IMR-90 (cell line): ENCODE results near the gene CLBA1. TPM values are rescaled to one million over a fixed set of nuclear protein-coding genes. Genes with fewer than 3 reads are reported as not detected.

Experiments used
- ATAC-seq: fragments of 200-7000 bp; cut with Tn5 transposase; 2 replicates; pipeline ENCODE4 v1.9.1; 2020; ENCODE audit warnings: low read depth, mild to moderate bottlenecking, moderate library complexity
- Bru-seq: library from RNA; stranded (reverse); fragments of 400-500 nt; gene quantifications from one replicate; lab custom pipeline; 2021; lab: Mats Ljungman, UMichigan
- BruChase-seq, 2 experiments: library from RNA; stranded (reverse); fragments of 400-500 nt; gene quantifications; one replicate each; lab custom pipeline; 2021; lab: Mats Ljungman, UMichigan
- BruUV-seq: library from RNA; stranded (reverse); fragments of 400-500 nt; replicated peaks from 2 replicates; lab custom pipeline; 2021; lab: Mats Ljungman, UMichigan
- CTCF ChIA-PET: fragments of 300-600 bp; formaldehyde crosslinking; extraction: SDS; loops from one replicate; lab custom pipeline; 2021; ENCODE audit warnings: antibody characterized with exemption; lab: Yijun Ruan, JAX
- POLR2A ChIA-PET: fragments of 300-600 bp; sonication (Branson Sonifier 250); formaldehyde crosslinking; loops from one replicate; lab custom pipeline; 2022; ENCODE audit warnings: antibody characterized with exemption; ENCODE audit not compliant: unreplicated experiment; lab: Charles Lee
- DNase-seq: peaks from one replicate; pipeline ENCODE4 v3.0.0; 2013
- H2AFZ ChIP-seq: replicated peaks from 2 replicates; pipeline ENCODE3; 2013; ENCODE audit warnings: low read length, mild to moderate bottlenecking; ENCODE audit not compliant: poor library complexity
- H2AK5ac ChIP-seq: 2 replicates; pipeline ENCODE4 v1.6.1; 2013; ENCODE audit warnings: low read depth, low read length, inconsistent platforms
- H2AK9ac ChIP-seq: replicated peaks from 2 replicates; pipeline ENCODE3; 2013; ENCODE audit warnings: mild to moderate bottlenecking, low read depth, low read length, moderate library complexity; ENCODE audit not compliant: poor library complexity
- H2BK120ac ChIP-seq: 2 replicates; pipeline ENCODE4 v1.6.1; 2013; ENCODE audit warnings: low read depth, low read length, inconsistent platforms
- H2BK15ac ChIP-seq: 3 replicates; pipeline ENCODE4 v1.6.1; 2013; ENCODE audit warnings: low read depth, low read length, inconsistent platforms
- H2BK20ac ChIP-seq: 2 replicates; pipeline ENCODE4 v1.6.1; 2013; ENCODE audit warnings: low read depth, mild to moderate bottlenecking, inconsistent platforms, low read length, moderate library complexity
- H2BK5ac ChIP-seq: 2 replicates; pipeline ENCODE4 v1.6.1; 2013; ENCODE audit warnings: mild to moderate bottlenecking, low read depth, low read length, inconsistent platforms; ENCODE audit not compliant: poor library complexity, severe bottlenecking
- H3K14ac ChIP-seq: replicated peaks from 2 replicates; pipeline ENCODE4 v1.6.1; 2013; ENCODE audit warnings: low read depth, low read length, inconsistent platforms
- H3K18ac ChIP-seq: 2 replicates; pipeline ENCODE4 v1.6.1; 2013; ENCODE audit warnings: low read depth, low read length, control low read depth
- H3K23ac ChIP-seq: 2 replicates; pipeline ENCODE4 v1.6.1; 2013; ENCODE audit warnings: low read depth, low read length, inconsistent platforms
- H3K27ac ChIP-seq: 2 replicates; pipeline ENCODE4 v1.5.1; 2013; ENCODE audit warnings: mild to moderate bottlenecking, control low read depth, low read length; ENCODE audit not compliant: insufficient read depth
- H3K27me3 ChIP-seq: 2 replicates; pipeline ENCODE4 v1.6.1; 2013; ENCODE audit warnings: low read length; ENCODE audit not compliant: control insufficient read depth, insufficient read depth
- H3K36me3 ChIP-seq: 2 replicates; pipeline ENCODE4 v1.6.1; 2013; ENCODE audit warnings: low read length, mixed read lengths; ENCODE audit not compliant: control insufficient read depth, insufficient read depth
- H3K4ac ChIP-seq: 2 replicates; pipeline ENCODE4 v1.6.1; 2013; ENCODE audit warnings: low read depth, low read length, inconsistent platforms
- H3K4me1 ChIP-seq: 2 replicates; pipeline ENCODE4 v1.6.1; 2013; ENCODE audit warnings: low read length, mixed read lengths; ENCODE audit not compliant: control insufficient read depth, insufficient read depth
- H3K4me2 ChIP-seq: 2 replicates; pipeline ENCODE4 v1.6.1; 2013; ENCODE audit warnings: low read depth, mild to moderate bottlenecking, control low read depth, low read length, moderate library complexity
- H3K4me3 ChIP-seq: 2 replicates; pipeline ENCODE4 v1.5.1; 2013; ENCODE audit warnings: low read depth, mild to moderate bottlenecking, control low read depth, low read length, moderate library complexity; ENCODE audit not compliant: insufficient read depth
- H3K56ac ChIP-seq: 2 replicates; pipeline ENCODE4 v1.6.1; 2013; ENCODE audit warnings: low read length, inconsistent platforms; ENCODE audit not compliant: insufficient read depth; ENCODE audit errors: extremely low read depth
- H3K79me1 ChIP-seq, 2 experiments: 2 replicates each; pipeline ENCODE4 v1.6.1; 2013; ENCODE audit warnings: low read length in 2 of 2, inconsistent platforms in 1 of 2, low read depth in 1 of 2
- H3K9ac ChIP-seq: 2 replicates; pipeline ENCODE4 v1.6.1; 2013; ENCODE audit warnings: low read depth, low read length, control low read depth
- H3K9me1 ChIP-seq: 2 replicates; pipeline ENCODE4 v1.6.1; 2013; ENCODE audit warnings: low read length, inconsistent platforms; ENCODE audit not compliant: insufficient read depth
- H3K9me3 ChIP-seq: 2 replicates; pipeline ENCODE4 v1.6.1; 2013; ENCODE audit warnings: low read length; ENCODE audit not compliant: control insufficient read depth, insufficient read depth
- H4K20me1 ChIP-seq: 2 replicates; pipeline ENCODE4 v1.6.1; 2013; ENCODE audit warnings: low read length, inconsistent platforms; ENCODE audit not compliant: insufficient read depth
- H4K5ac ChIP-seq: 2 replicates; pipeline ENCODE4 v1.6.1; 2013; ENCODE audit warnings: mild to moderate bottlenecking, low read depth, low read length, control low read depth
- H4K8ac ChIP-seq, 2 experiments: 2 replicates each; pipeline ENCODE4 v1.6.1; 2013; ENCODE audit warnings: low read depth in 2 of 2, low read length in 2 of 2, control low read depth in 1 of 2, inconsistent platforms in 1 of 2
- H4K91ac ChIP-seq: 2 replicates; pipeline ENCODE4 v1.6.1; 2013; ENCODE audit warnings: low read depth, low read length, inconsistent platforms; ENCODE audit not compliant: insufficient read depth
- BHLHE40 ChIP-seq: fragments of 150-350 bp; IDR thresholded peaks from 2 replicates; pipeline ENCODE4 v1.6.1; 2016; ENCODE audit warnings: mild to moderate bottlenecking, low read depth, low read length
- CEBPB ChIP-seq: IDR thresholded peaks from 2 replicates; pipeline ENCODE4 v1.6.1; 2012; ENCODE audit warnings: low read depth, low read length, improper control_type of control experiment
- MAZ ChIP-seq: IDR thresholded peaks from 2 replicates; pipeline ENCODE4 v1.6.1; 2012; ENCODE audit warnings: low read depth, mild to moderate bottlenecking, low read length, improper control_type of control experiment, moderate library complexity, borderline replicate concordance
- MXI1 ChIP-seq: IDR thresholded peaks from 2 replicates; pipeline ENCODE4 v1.6.1; 2012; ENCODE audit warnings: low read depth, mild to moderate bottlenecking, low read length, moderate library complexity, borderline replicate concordance
- RAD21 ChIP-seq: IDR thresholded peaks from 2 replicates; pipeline ENCODE4 v1.6.1; 2012; ENCODE audit warnings: low read length, improper control_type of control experiment
- RFX5 ChIP-seq: IDR thresholded peaks from 2 replicates; pipeline ENCODE4 v1.8.0; 2012; ENCODE audit warnings: low read depth, mild to moderate bottlenecking, low read length, moderate library complexity
- USF2 ChIP-seq: fragments of 150-350 bp; IDR thresholded peaks from 2 replicates; pipeline ENCODE4 v1.6.1; 2017; ENCODE audit warnings: mild to moderate bottlenecking, antibody characterized with exemption, low read length, low read depth
- WGBS, 2 experiments: methylation state at CpG; one replicate each; pipeline versions ENCODE4 v1.1.5 to v1.1.7; 2013; ENCODE audit warnings: missing lambda C conversion rate in 2 of 2; ENCODE audit not compliant: insufficient read length in 1 of 2; ENCODE audit errors: extremely low coverage in 2 of 2; 5-methylcytosine and 5-hydroxymethylcytosine counted together
- dilution Hi-C: fragments of 300-500 bp; cut with HindIII; formaldehyde crosslinking; loops from one replicate; pipeline ENCODE4 v1.14.3; 2018; ENCODE audit warnings: low sequenced_read_pairs; ENCODE audit not compliant: unreplicated experiment
- in situ Hi-C: fragments of 300-500 bp; cut with MboI; formaldehyde crosslinking; loops from 3 replicates; pipeline ENCODE4 v1.14.3; 2019; ENCODE audit warnings: low sequenced_read_pairs, inconsistent platforms, mixed read lengths
- intact Hi-C: fragments of 100-400 bp; cut with micrococcal nuclease; formaldehyde crosslinking; loops from 2 replicates; pipeline ENCODE4 v1.10.0; 2022
- long read RNA-seq: library from polyadenylated mRNA; unstranded; transcript quantifications from one replicate; pipeline ENCODE4 v2.0.0, GENCODE V29; 2021; ENCODE audit not compliant: unreplicated experiment
- polyA plus RNA-seq, 3 experiments: library from polyadenylated mRNA; depleted of rRNA; stranded (reverse); fragments of >200 nt; gene quantifications; 2 replicates each; pipeline ENCODE4 v1.2.3, GENCODE V29; 2012; ENCODE audit warnings: low replicate concordance in 1 of 3
- total RNA-seq: library from RNA; depleted of rRNA; stranded (reverse); fragments of >200 nt; gene quantifications from 2 replicates; pipeline ENCODE4 v1.2.3, GENCODE V29; 2012; rRNA removed

Gene CLBA1
- 2.2 and 2.7 TPM in 2 replicates for total RNA-seq
- polyA plus RNA-seq (2012; rRNA removed) = 5.2 and 6.2 TPM in 2 replicates
- polyA plus RNA-seq (2012; cell fraction: cytosol; rRNA removed) = 3.5 and 4.0 TPM in 2 replicates
- 10.8 and 12.0 TPM in 2 replicates for polyA plus RNA-seq (2012; cell fraction: nucleus; rRNA removed; ENCODE audit: low replicate concordance)
- percentile 42 among the genes with signal in this experiment for Bru-seq, nascent RNA
- BruChase-seq, experiment 1, labeled RNA remaining after a 6-hour chase = percentile 49 among the genes with signal in this experiment
- percentile 46 among the genes with signal in this experiment for BruChase-seq, experiment 2, labeled RNA remaining after a 2-hour chase
- long read RNA-seq, transcript CLBA1-202 (5 exons, 2,370 nt) = major isoform, 9 of 10 reads
- long read RNA-seq, partial matches to known transcripts = 0 of 10 reads
- long read RNA-seq, other reads (novel, unspliced or antisense) = 1 of 10 reads

- Histone ChIP-seq H3K56ac (no peak within 1 kb of the TSS), H2AK9ac (peak within 1 kb of the TSS; percentile 93), H2BK5ac (no peak within 1 kb of the TSS), H3K4me3 (peak within 1 kb of the TSS; percentile 71), H3K4me2 (peak within 1 kb of the TSS; percentile 84), H2BK120ac (no peak within 1 kb of the TSS), H3K4ac (no peak within 1 kb of the TSS; the same call in 1 of the 2 replicates), H3K9ac (peak within 1 kb of the TSS; percentile 6), H4K5ac (no peak within 1 kb of the TSS), H2AK5ac (peak within 1 kb of the TSS; percentile 50; the same call in 1 of the 2 replicates), H3K14ac (0 out of 2 replicates have a peak within 1 kb of the TSS, but pooled peaks have one; percentile 29), H3K9me3 (no peaks in the 10 kb centered on the region), H2BK20ac (no peak within 1 kb of the TSS), H4K8ac (peak within 1 kb of the TSS; percentile 84 to 90; a peak in 2 of 4 replicates), H2AFZ (peak within 1 kb of the TSS; percentile 96), H3K23ac (peak within 1 kb of the TSS; percentile 59; the same call in 1 of the 2 replicates), H2BK15ac (no peak within 1 kb of the TSS), H3K79me1 (peaks cover 0 to 9% of the 10 kb centered on the region in 2 experiments; a peak in 1 of 4 replicates), H3K36me3 (no peaks in the 10 kb centered on the region), H3K18ac (no peak within 1 kb of the TSS), H3K9me1 (0 out of 2 replicates have a peak, but pooled peaks cover 2% of the 10 kb centered on the region), H3K4me1 (peaks cover 3% of the 10 kb centered on the region; the same call in 1 of the 2 replicates), H4K91ac (no peak within 1 kb of the TSS; the same call in 1 of the 2 replicates), H4K20me1 (peaks cover 4% of the 10 kb centered on the region; the same call in 1 of the 2 replicates), H3K27me3 (no peaks in the 10 kb centered on the region), H3K27ac (no peak within 1 kb of the TSS; the same call in 1 of the 2 replicates)
- no TSS peak for BruUV-seq
- in situ Hi-C loops (no loop called here), intact Hi-C loops (no loop called here), dilution Hi-C loops (no loop called here)
- peak; percentile 98 for ATAC-seq
- 0% methylated on average over 49 of the region's 77 CpGs; no CpG with 5 or more reads in 1 of the 2 experiments for WGBS, 2 experiments
- DNase-seq = peak; percentile 87
- ChIA-PET POLR2A (interaction anchor here (0.6 to 1.0 kb wide), 7 partner anchors 16 to 288 kb away, joined by 3 to 9 read pairs (median 3); partner anchors contain the start of gene CDCA4), CTCF (interaction anchor here (1.5 kb wide), 1 partner anchor 59 kb away, joined by 3 read pairs; no protein-coding TSS in a partner anchor)
- TF ChIP-seq MAZ (peak; percentile 83), MXI1 (peak; percentile 80; the same call in 1 of the 2 replicates), USF2 (peak; percentile 92), RAD21 (no peak; the same call in 1 of the 2 replicates), CEBPB (peak; percentile 73), RFX5 (no peak), BHLHE40 (peak; percentile 87)
Measured at GRCh38 chr14:104985675-104986486, at the start of gene CLBA1. TSS of gene CLBA1 (plus strand) at chr14:104985788. CDS start at chr14:104986432, 644 bp downstream.
